Kidney (tissue), 14 donors: Measurements from ENCODE around the gene MAOB. TPM values are rescaled to one million over a fixed set of nuclear protein-coding genes. Genes with fewer than 3 reads are reported as not detected.

Experiments used
- DNase-seq, 5 donors: peaks; one replicate each; pipeline ENCODE4 v3.0.0-alpha.2; 2013 to 2020
- FAIRE-seq: peaks from 2 replicates; lab custom pipeline; 2012; peaks lifted over from hg19 to GRCh38; lab: Jason Lieb, UNC
- H3K27ac ChIP-seq, 2 donors: one replicate each; pipeline ENCODE4 v1.7.0; 2013; ENCODE audit warnings: low read depth in 2 of 2, low read length in 2 of 2, inconsistent platforms in 1 of 2
- H3K27me3 ChIP-seq: one replicate; pipeline ENCODE4 v1.7.1; 2013; ENCODE audit warnings: low read length, inconsistent platforms; ENCODE audit not compliant: control insufficient read depth, insufficient read depth
- H3K36me3 ChIP-seq, 3 donors: one replicate each; pipeline versions ENCODE4 v1.7.0 to v1.7.1; 2013; ENCODE audit warnings: low read length in 3 of 3, control low read depth in 1 of 3, inconsistent platforms in 1 of 3; ENCODE audit not compliant: insufficient read depth in 3 of 3, control insufficient read depth in 2 of 3
- H3K4me1 ChIP-seq, 3 donors: one replicate each; pipeline versions ENCODE4 v1.7.0 to v1.7.1; 2013; ENCODE audit warnings: low read length in 3 of 3, inconsistent platforms in 1 of 3, low read depth in 1 of 3; ENCODE audit not compliant: control insufficient read depth in 2 of 3, insufficient read depth in 2 of 3
- H3K4me3 ChIP-seq, 3 donors: one replicate each; pipeline versions ENCODE4 v1.7.0 to v1.8.1; 2013; ENCODE audit warnings: low read length in 3 of 3, control low read depth in 1 of 3, inconsistent platforms in 1 of 3
- H3K9ac ChIP-seq, 3 donors: one replicate each; pipeline versions ENCODE4 v1.7.0 to v1.7.1; 2013; ENCODE audit warnings: low read length in 3 of 3, control low read depth in 1 of 3, inconsistent platforms in 1 of 3
- H3K9me3 ChIP-seq, 3 donors: one replicate each; pipeline versions ENCODE4 v1.7.0 to v1.7.1; 2013; ENCODE audit warnings: low read length in 3 of 3, control low read depth in 1 of 3, inconsistent platforms in 1 of 3; ENCODE audit not compliant: control insufficient read depth in 2 of 3, insufficient read depth in 1 of 3
- CTCF ChIP-seq: IDR thresholded peaks from 3 replicates; pipeline ENCODE4 v1.5.1; 2012; ENCODE audit warnings: mild to moderate bottlenecking, moderate library complexity, borderline replicate concordance; ENCODE audit not compliant: insufficient read depth; ENCODE audit errors: extremely low read depth
- intact Hi-C: fragments of 100-400 bp; cut with DNase I; formaldehyde crosslinking; loops from one replicate; pipeline ENCODE4 v1.11.1; 2022
- polyA plus RNA-seq: library from polyadenylated mRNA; stranded (reverse); fragments of 350-450 nt; fragmentation: Illumina TruSeq; extraction: RNeasy Lipid Tissue Mini Kit (QIAGEN cat#74804); gene quantifications from one replicate; pipeline ENCODE4 v1.2.3, GENCODE V29; 2014; ENCODE audit warnings: low read depth, low replicate concordance; ENCODE audit not compliant: insufficient read depth
- total RNA-seq: library from RNA; stranded (reverse); fragmentation: NEBNext Ultra II Directional; extraction: Animal tissue kit (Norgen Biotek cat#: 25700); gene quantifications from one replicate; pipeline ENCODE4 v1.2.1, GENCODE V29; 2021
- donor health status: control.
- donor health status: control.
- donor health status: control.
- donor health status: control.
- donor health status: control.
- donor health status: DM: yes; HTN: yes; CAD: no.
- donor health status: Normal renal cell carcinoma (clear cell type).

The MAOB gene
- total and polyA plus RNA-seq, 2 donors from 2014 or later: 58.5 to 91.8 TPM

GRCh38 chrX:43808231-43808630 is 74.0 kb downstream of the MAOB start:
- Histone ChIP-seq H3K4me1 (no peaks in the 10 kb centered on the region), H3K27me3 (no peaks in the 10 kb centered on the region), H3K4me3 (no peak overlapping the region), H3K36me3 (no peaks in the 10 kb centered on the region), H3K27ac (no peak overlapping the region), H3K9me3 (no peaks in the 10 kb centered on the region), H3K9ac (no peak overlapping the region)
- DNase-seq (no peak), FAIRE-seq (no peak)
- no peak for TF ChIP-seq CTCF
- intact Hi-C loops: no loop called here

GRCh38 chrX:43805579-43805978 is 76.7 kb downstream of the MAOB start:
- DNase-seq: no peak
- no peak overlapping the region for H3K9ac ChIP-seq
- no peak for FAIRE-seq
- intact Hi-C loops: no loop called here
- no peaks in the 10 kb centered on the region for H3K36me3 ChIP-seq
- no peaks in the 10 kb centered on the region for H3K9me3 ChIP-seq
- H3K27me3 ChIP-seq: no peaks in the 10 kb centered on the region
- no peaks in the 10 kb centered on the region for H3K4me1 ChIP-seq
- H3K4me3 ChIP-seq: no peak overlapping the region
- no peak for TF ChIP-seq CTCF
- no peak overlapping the region for H3K27ac ChIP-seq

GRCh38 chrX:43804021-43804420 is 78.2 kb downstream of the MAOB start:
- no peaks in the 10 kb centered on the region for H3K4me1 ChIP-seq
- H3K27ac ChIP-seq: no peak overlapping the region
- no peak overlapping the region for H3K9ac ChIP-seq
- H3K27me3 ChIP-seq: no peaks in the 10 kb centered on the region
- no peak for TF ChIP-seq CTCF
- intact Hi-C loops: no loop called here
- no peaks in the 10 kb centered on the region for H3K9me3 ChIP-seq
- FAIRE-seq: no peak
- DNase-seq: no peak
- no peak overlapping the region for H3K4me3 ChIP-seq
- no peaks in the 10 kb centered on the region for H3K36me3 ChIP-seq

- no peaks in the 10 kb centered on the region for H3K4me1 ChIP-seq
- intact Hi-C loops: no loop called here
- FAIRE-seq: no peak
These were observed 96.2 kb downstream of the MAOB start for GRCh38 chrX:43785930-43786591.

More at GRCh38 chrX:43785930-43786591, 96.2 kb downstream of the MAOB start:
- no peak for DNase-seq
- TF ChIP-seq CTCF: no peak
- Histone ChIP-seq H3K9ac (no peak overlapping the region), H3K36me3 (no peaks in the 10 kb centered on the region), H3K27ac (no peak overlapping the region), H3K4me3 (no peak overlapping the region), H3K27me3 (no peaks in the 10 kb centered on the region), H3K9me3 (no peaks in the 10 kb centered on the region)
